Measurements from ENCODE around the gene NPHP4.

GRCh38 chr1:5993556-5994491 lies 1.6 kb upstream of the NPHP4 start:
- TF ChIP-seq, protein P1, sequence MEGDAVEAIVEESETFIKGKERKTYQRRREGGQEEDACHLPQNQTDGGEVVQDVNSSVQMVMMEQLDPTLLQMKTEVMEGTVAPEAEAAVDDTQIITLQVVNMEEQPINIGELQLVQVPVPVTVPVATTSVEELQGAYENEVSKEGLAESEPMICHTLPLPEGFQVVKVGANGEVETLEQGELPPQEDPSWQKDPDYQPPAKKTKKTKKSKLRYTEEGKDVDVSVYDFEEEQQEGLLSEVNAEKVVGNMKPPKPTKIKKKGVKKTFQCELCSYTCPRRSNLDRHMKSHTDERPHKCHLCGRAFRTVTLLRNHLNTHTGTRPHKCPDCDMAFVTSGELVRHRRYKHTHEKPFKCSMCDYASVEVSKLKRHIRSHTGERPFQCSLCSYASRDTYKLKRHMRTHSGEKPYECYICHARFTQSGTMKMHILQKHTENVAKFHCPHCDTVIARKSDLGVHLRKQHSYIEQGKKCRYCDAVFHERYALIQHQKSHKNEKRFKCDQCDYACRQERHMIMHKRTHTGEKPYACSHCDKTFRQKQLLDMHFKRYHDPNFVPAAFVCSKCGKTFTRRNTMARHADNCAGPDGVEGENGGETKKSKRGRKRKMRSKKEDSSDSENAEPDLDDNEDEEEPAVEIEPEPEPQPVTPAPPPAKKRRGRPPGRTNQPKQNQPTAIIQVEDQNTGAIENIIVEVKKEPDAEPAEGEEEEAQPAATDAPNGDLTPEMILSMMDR (conservative IDR thresholded peaks at IDR 0.05; ENCODE audit: low read depth, low read length): no peak
- TF ChIP-seq EZH2 (IDR thresholded peaks at IDR 0.05; ENCODE audit: low read length, unreplicated experiment): no peak
